ENCODE results near the gene SLC25A21. TPM values are rescaled to one million over a fixed set of nuclear protein-coding genes. Genes with fewer than 3 reads are reported as not detected.

The SLC25A21 gene
- total and polyA plus RNA-seq, 10 of the 15 experiments (the other 5 are each of a cell fraction or from before 2014, with no cell fraction given) = 0.06 to 0.72 (median 0.17) TPM; not detected in 3

- TF ChIP-seq E4F1 (IDR thresholded peaks at IDR 0.05; ENCODE audit: borderline replicate concordance, partially characterized antibody) = no peak
Measured at GRCh38 chr14:36768638-36769337, 403.6 kb downstream of the SLC25A21 start (continued).

- no peaks in the 10 kb centered on the region for H3K4me1 ChIP-seq (ENCODE audit: control insufficient read depth, insufficient read depth, low read length)
- no peaks in the 10 kb centered on the region for H3K27me3 ChIP-seq (replicated peaks in 1 of 2; ENCODE audit: control insufficient read depth in 2 of 2, insufficient read depth in 2 of 2, low read length in 1 of 2)
- no peaks in the 10 kb centered on the region for H3K36me3 ChIP-seq (ENCODE audit: control insufficient read depth in 2 of 2, insufficient read depth in 2 of 2, low read length in 1 of 2)
- no peak overlapping the region for H3K4me2 ChIP-seq (ENCODE audit: control insufficient read depth, insufficient read depth)
- no peak overlapping the region for H3K4me3 ChIP-seq
- in situ Hi-C loops (cut with MboI) = no loop called here
- H3K27ac ChIP-seq (ENCODE audit: control insufficient read depth, insufficient read depth) = no peak overlapping the region
- intact Hi-C loops (cut with micrococcal nuclease; ENCODE audit: unreplicated experiment) = no loop called here
- WGBS (ENCODE audit: insufficient coverage, insufficient replicate concordance, low lambda C conversion rate, missing lambda C conversion rate) = 12% methylated on average over 7 of the region's 7 CpGs
- BruUV-seq (replicated peaks) = no TSS peak
- DNase-seq (ENCODE audit: low read depth, low spot score) (no peak), ATAC-seq (no peak), FAIRE-seq (no peak)
- no peaks in the 10 kb centered on the region for H3K79me2 ChIP-seq (ENCODE audit: control insufficient read depth, insufficient read depth, low read length)
- ChIA-PET RAD21 (ENCODE audit: unreplicated experiment) (no interaction called here), POLR2A (no interaction called here), CTCF (no interaction called here), SMC1A (ENCODE audit: uncharacterized antibody, unreplicated experiment) (interaction anchor here (0.7 to 2.2 kb wide), 3 partner anchors 17 to 240 kb away, joined by 3 to 5 read pairs (median 3); no protein-coding TSS in a partner anchor)
- no peak overlapping the region for H2AFZ ChIP-seq (ENCODE audit: control insufficient read depth, low read depth, low read length)
- no peak overlapping the region for H3K9ac ChIP-seq (ENCODE audit: control insufficient read depth, insufficient read depth, low read length)
- H4K20me1 ChIP-seq (ENCODE audit: control insufficient read depth, insufficient read depth) = no peaks in the 10 kb centered on the region
- H3K9me3 ChIP-seq (replicated peaks; ENCODE audit: control insufficient read depth, insufficient read depth, low read length) = no peaks in the 10 kb centered on the region
- no peak for TF ChIP-seq RAD21 (IDR thresholded peaks at IDR 0.05; ENCODE audit: insufficient read depth, low read depth, low read length)
- TF ChIP-seq CHD1 (IDR thresholded peaks at IDR 0.05; ENCODE audit: low read depth, low read length) = no peak
- no peak for TF ChIP-seq ZNF384 (IDR thresholded peaks at IDR 0.05; ENCODE audit: borderline replicate concordance, low read depth, low read length)
- no peak for TF ChIP-seq ZNF622 (IDR thresholded peaks at IDR 0.05)
- no peak for TF ChIP-seq CBX3 (IDR thresholded peaks at IDR 0.05; ENCODE audit: borderline replicate concordance, low read depth)
- no peak for TF ChIP-seq RB1 (IDR thresholded peaks at IDR 0.05; ENCODE audit: borderline replicate concordance)
- no peak for TF ChIP-seq BMI1 (IDR thresholded peaks at IDR 0.05; ENCODE audit: borderline replicate concordance)
- TF ChIP-seq SP1 (IDR thresholded peaks at IDR 0.05; ENCODE audit: low read depth, low read length) = no peak
- TF ChIP-seq KDM1A (IDR thresholded peaks at IDR 0.05; ENCODE audit: borderline replicate concordance) = no peak
- no peak for TF ChIP-seq JUNB (IDR thresholded peaks at IDR 0.05)
- TF ChIP-seq IRF4 (IDR thresholded peaks at IDR 0.05; ENCODE audit: low read depth, low read length) = no peak
- TF ChIP-seq BHLHE40 (IDR thresholded peaks at IDR 0.05; ENCODE audit: borderline replicate concordance in 1 of 2, low read depth in 2 of 2, low read length in 1 of 2) = no peak
Measured at GRCh38 chr14:36767603-36768281, 404.7 kb downstream of the SLC25A21 start.

Measured in GM12878 (cell line).